Stimulated activated CD4-positive, alpha-beta T cell treated with anti-CD3 and anti-CD28 coated beads, Interleukin-4, amount 100 ng/mL, for 24 hours (primary cell): ENCODE data around the gene LMNA.
"Not testable (repeated sequence)": the region's sequence is repeated elsewhere in the genome, so short reads cannot be mapped to it uniquely, and the experiment has no call there.

ENCODE experiments used
- DNase-seq: peaks from one replicate; pipeline ENCODE4 v3.0.0-alpha.2; 2020

Gene LMNA

GRCh38 chr1:156114101-156114918, at the start of gene LMNA:
Gene LMNA (plus strand): TSS chr1:156114711. CDS start chr1:156114919, 208 bp downstream.
- DNase-seq = peak; percentile 86

- no peak for DNase-seq
Observed at GRCh38 chr1:156065212-156065611, 49.3 kb upstream of the LMNA start.

- no peak for DNase-seq
Observed at GRCh38 chr1:156065871-156066270, 48.6 kb upstream of the LMNA start.

- no peak for DNase-seq
Observed at GRCh38 chr1:156067262-156067661, 47.2 kb upstream of the LMNA start.

GRCh38 chr1:156069490-156070455, 44.7 kb upstream of the LMNA start:
- DNase-seq = no peak

GRCh38 chr1:156070548-156070947, 44.0 kb upstream of the LMNA start:
- DNase-seq = no peak

- not testable (repeated sequence) for DNase-seq
Observed at GRCh38 chr1:156071332-156071816, 43.1 kb upstream of the LMNA start.

- no peak for DNase-seq
Observed at GRCh38 chr1:156072251-156072650, 42.3 kb upstream of the LMNA start.

GRCh38 chr1:156073110-156073687, 41.3 kb upstream of the LMNA start:
- DNase-seq = no peak

- no peak for DNase-seq
Observed at GRCh38 chr1:156073740-156074139, 40.8 kb upstream of the LMNA start.

- DNase-seq = no peak
Observed at GRCh38 chr1:156074661-156075060, 39.9 kb upstream of the LMNA start.

- no peak for DNase-seq
Observed at GRCh38 chr1:156075162-156075561, 39.3 kb upstream of the LMNA start.

- DNase-seq = no peak
Observed at GRCh38 chr1:156075775-156076204, 38.7 kb upstream of the LMNA start.

GRCh38 chr1:156076609-156077429, 37.7 kb upstream of the LMNA start:
- no peak for DNase-seq

- no peak for DNase-seq
Observed at GRCh38 chr1:156077430-156077760, 37.1 kb upstream of the LMNA start.

GRCh38 chr1:156078728-156079127, 35.8 kb upstream of the LMNA start:
- DNase-seq = no peak

GRCh38 chr1:156079762-156080161, 34.7 kb upstream of the LMNA start:
- no peak for DNase-seq

GRCh38 chr1:156080241-156080862, 34.2 kb upstream of the LMNA start:
- DNase-seq = no peak

- DNase-seq = no peak
Observed at GRCh38 chr1:156080863-156081179, 33.7 kb upstream of the LMNA start.

- DNase-seq = no peak
Observed at GRCh38 chr1:156081180-156081916, 33.2 kb upstream of the LMNA start.

GRCh38 chr1:156081917-156082308, 32.6 kb upstream of the LMNA start:
- no peak for DNase-seq
